HG03196 (cell line): ENCODE data around the gene FHL1.
"Not testable (repeated sequence)": the region's sequence is repeated elsewhere in the genome, so short reads cannot be mapped to it uniquely, and the experiment has no call there.

Experiments used
- ATAC-seq: cut with Tn5 transposase; IDR thresholded peaks from one replicate; pipeline ENCODE4 v1.9.1; 2021; ENCODE audit not compliant: unreplicated experiment

Gene FHL1

GRCh38 chrX:136147315-136147901 is at the start of gene FHL1:
TSS of gene FHL1 (plus strand) at chrX:136147533.
- no peak for ATAC-seq

- ATAC-seq = no peak
These were observed 49.2 kb upstream of the FHL1 start for GRCh38 chrX:136097871-136098805.

GRCh38 chrX:136104936-136105335 is 42.4 kb upstream of the FHL1 start:
- no peak for ATAC-seq

- ATAC-seq = no peak
These were observed 40.3 kb upstream of the FHL1 start for GRCh38 chrX:136106920-136107528.

- ATAC-seq = not testable (repeated sequence)
These were observed 38.4 kb upstream of the FHL1 start for GRCh38 chrX:136108905-136109304.

- ATAC-seq = no peak
These were observed 35.0 kb upstream of the FHL1 start for GRCh38 chrX:136112286-136112685.

GRCh38 chrX:136112778-136113177 is 34.6 kb upstream of the FHL1 start:
- no peak for ATAC-seq

- no peak for ATAC-seq
These were observed 32.0 kb upstream of the FHL1 start for GRCh38 chrX:136115126-136115903.

GRCh38 chrX:136115904-136116297 is 31.4 kb upstream of the FHL1 start:
- ATAC-seq = no peak

GRCh38 chrX:136121788-136122187 is 25.5 kb upstream of the FHL1 start:
- no peak for ATAC-seq

- ATAC-seq = no peak
These were observed 25.1 kb upstream of the FHL1 start for GRCh38 chrX:136122207-136122606.

GRCh38 chrX:136125106-136125505 is 22.2 kb upstream of the FHL1 start:
- ATAC-seq = no peak

GRCh38 chrX:136126371-136126770 is 21.0 kb upstream of the FHL1 start:
- ATAC-seq = no peak

- no peak for ATAC-seq
These were observed 20.4 kb upstream of the FHL1 start for GRCh38 chrX:136126872-136127406.

GRCh38 chrX:136128743-136129142 is 18.6 kb upstream of the FHL1 start:
- ATAC-seq = no peak

- ATAC-seq = no peak
These were observed 16.2 kb upstream of the FHL1 start for GRCh38 chrX:136130931-136131833.

- ATAC-seq = no peak
These were observed 8.4 kb upstream of the FHL1 start for GRCh38 chrX:136138939-136139338.

GRCh38 chrX:136141569-136141968 is 5.8 kb upstream of the FHL1 start:
- ATAC-seq = no peak

GRCh38 chrX:136142592-136142991 is 4.7 kb upstream of the FHL1 start:
- ATAC-seq = no peak

GRCh38 chrX:136143711-136144110 is 3.6 kb upstream of the FHL1 start:
- no peak for ATAC-seq
